MM.1S (cell line): ENCODE data around the gene NPIPB9.
"Not testable (repeated sequence)": the region's sequence is repeated elsewhere in the genome, so short reads cannot be mapped to it uniquely, and the experiment has no call there.

Experiments
- DNase-seq: peaks from one replicate; pipeline ENCODE4 v3.0.0-alpha.2; 2015
- H2AFZ ChIP-seq: fragments of 300-600 bp; sonication (generic); 2 replicates; pipeline ENCODE4 v1.6.0; 2016; ENCODE audit warnings: antibody characterized with exemption, low read length
- H3F3A ChIP-seq: fragments of 300-600 bp; sonication (generic); 2 replicates; pipeline ENCODE4 v1.6.1; 2016; ENCODE audit warnings: mild to moderate bottlenecking, antibody characterized with exemption, low read length, moderate library complexity, mixed read lengths; ENCODE audit not compliant: insufficient read depth
- H3K27ac ChIP-seq: fragments of 300-600 bp; sonication (generic); 2 replicates; pipeline ENCODE4 v1.5.1; 2016; ENCODE audit warnings: mild to moderate bottlenecking, low read length
- H3K27me3 ChIP-seq: fragments of 300-600 bp; sonication (generic); replicated peaks from 2 replicates; pipeline ENCODE4 v1.6.0; 2016; ENCODE audit warnings: low read length; ENCODE audit not compliant: insufficient read depth
- H3K36me3 ChIP-seq: fragments of 300-600 bp; sonication (generic); replicated peaks from 2 replicates; pipeline ENCODE4 v1.6.1; 2016; ENCODE audit warnings: mild to moderate bottlenecking, low read length, mixed read lengths; ENCODE audit not compliant: insufficient read depth
- H3K4me1 ChIP-seq: fragments of 300-600 bp; sonication (generic); 2 replicates; pipeline ENCODE4 v1.6.1; 2016; ENCODE audit warnings: low read length, mixed read lengths
- H3K4me2 ChIP-seq: fragments of 300-600 bp; sonication (generic); 2 replicates; pipeline ENCODE4 v1.6.0; 2016; ENCODE audit warnings: low read depth, low read length
- H3K4me3 ChIP-seq: fragments of 300-600 bp; sonication (generic); 2 replicates; pipeline ENCODE4 v1.5.1; 2016; ENCODE audit warnings: low read length, mixed read lengths
- H3K79me2 ChIP-seq: fragments of 300-600 bp; sonication (generic); 2 replicates; pipeline ENCODE4 v1.6.1; 2016; ENCODE audit warnings: mixed run types, low read length, mixed read lengths
- H3K9ac ChIP-seq: fragments of 300-600 bp; sonication (generic); 2 replicates; pipeline ENCODE4 v1.6.1; 2016; ENCODE audit warnings: low read length, mixed read lengths
- H3K9me2 ChIP-seq: fragments of 300-600 bp; sonication (generic); replicated peaks from 2 replicates; pipeline ENCODE4 v1.6.1; 2016; ENCODE audit warnings: mild to moderate bottlenecking, low read length, mixed read lengths; ENCODE audit not compliant: insufficient read depth
- H3K9me3 ChIP-seq: fragments of 300-600 bp; sonication (generic); replicated peaks from 2 replicates; pipeline ENCODE4 v1.6.1; 2016; ENCODE audit warnings: mild to moderate bottlenecking, low read length, mixed read lengths; ENCODE audit not compliant: insufficient read depth
- H4K20me1 ChIP-seq: fragments of 300-600 bp; sonication (generic); 2 replicates; pipeline ENCODE4 v1.6.1; 2016; ENCODE audit warnings: mild to moderate bottlenecking, low read length, moderate library complexity, mixed read lengths; ENCODE audit not compliant: insufficient read depth

Gene NPIPB9

DNA sequence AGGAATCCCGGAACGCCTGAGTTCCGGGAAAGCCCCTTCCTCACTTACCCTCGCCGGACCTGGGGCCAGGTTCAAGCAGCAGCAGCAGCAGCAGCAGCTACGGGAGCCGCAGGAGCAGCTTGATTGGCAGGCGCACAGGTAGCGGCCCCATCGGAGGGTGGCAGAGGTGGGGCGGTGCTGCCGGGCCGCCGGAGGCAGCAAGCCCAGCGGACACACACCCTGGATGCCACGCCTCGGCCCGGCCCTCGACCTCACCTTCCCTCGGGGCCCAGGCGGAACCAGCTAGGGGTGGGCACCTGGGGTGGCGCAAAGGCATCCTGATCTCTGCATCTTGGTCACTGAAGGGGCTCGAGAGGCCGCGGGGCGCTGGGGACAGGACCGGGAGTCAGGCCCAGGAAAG is 11.0 kb upstream of the NPIPB9 start:
- not testable (repeated sequence) for H3K27ac ChIP-seq, H3F3A ChIP-seq, H3K4me1 ChIP-seq, H3K27me3 ChIP-seq, H3K9ac ChIP-seq, H3K9me3 ChIP-seq, H3K79me2 ChIP-seq, DNase-seq, H3K4me3 ChIP-seq, H2AFZ ChIP-seq, H3K4me2 ChIP-seq, H4K20me1 ChIP-seq, H3K36me3 ChIP-seq, H3K9me2 ChIP-seq

GRCh38 chr16:28741295-28741694 is 10.3 kb upstream of the NPIPB9 start:
- H3K4me3 ChIP-seq, H3K9ac ChIP-seq, H3K27ac ChIP-seq, H3K79me2 ChIP-seq, DNase-seq, H3F3A ChIP-seq, H3K4me2 ChIP-seq, H4K20me1 ChIP-seq, H3K36me3 ChIP-seq, H3K9me2 ChIP-seq, H3K4me1 ChIP-seq, H2AFZ ChIP-seq, H3K9me3 ChIP-seq, H3K27me3 ChIP-seq: not testable (repeated sequence)

DNA sequence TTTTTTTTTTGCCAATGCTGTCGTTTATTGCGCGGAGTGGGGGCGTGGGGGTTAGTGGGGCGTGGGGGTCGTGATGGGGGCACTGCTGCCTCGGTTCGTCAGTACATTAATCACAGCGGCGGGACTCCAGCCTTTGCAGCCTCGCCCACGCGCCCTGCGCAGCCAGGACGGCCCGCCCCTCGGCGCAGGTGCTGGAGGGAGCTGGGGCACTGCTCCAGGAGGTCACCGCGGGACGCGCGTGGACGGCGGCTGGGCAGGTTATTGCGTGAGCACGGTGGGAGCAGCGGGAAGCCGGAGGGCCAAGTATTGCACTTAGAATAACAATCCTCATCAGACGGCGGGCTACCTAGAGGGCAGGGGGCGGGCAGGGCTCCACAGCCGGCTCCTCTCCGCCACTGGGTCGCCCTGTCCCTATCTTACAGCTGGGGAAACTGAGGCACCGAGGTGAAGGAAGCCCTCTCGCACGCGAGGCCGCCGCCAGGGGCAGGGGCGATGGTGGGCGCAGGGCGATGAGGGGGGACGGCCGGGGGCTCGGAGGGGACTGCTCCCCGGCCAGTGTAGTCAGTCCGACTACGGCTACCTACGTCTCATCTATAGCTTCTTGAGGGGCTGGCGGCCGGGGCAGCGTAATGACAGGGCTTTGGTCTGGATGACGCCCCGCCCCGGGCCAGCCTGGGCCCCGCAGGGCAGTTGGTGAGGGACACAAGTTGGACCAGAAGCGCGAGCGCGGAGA is 4.8 kb upstream of the NPIPB9 start:
- H2AFZ ChIP-seq, H3K4me3 ChIP-seq, H3K9me3 ChIP-seq, H4K20me1 ChIP-seq, H3K9me2 ChIP-seq, H3F3A ChIP-seq, H3K4me1 ChIP-seq, H3K27ac ChIP-seq, H3K36me3 ChIP-seq, DNase-seq, H3K79me2 ChIP-seq, H3K9ac ChIP-seq, H3K4me2 ChIP-seq, H3K27me3 ChIP-seq: not testable (repeated sequence)

DNA sequence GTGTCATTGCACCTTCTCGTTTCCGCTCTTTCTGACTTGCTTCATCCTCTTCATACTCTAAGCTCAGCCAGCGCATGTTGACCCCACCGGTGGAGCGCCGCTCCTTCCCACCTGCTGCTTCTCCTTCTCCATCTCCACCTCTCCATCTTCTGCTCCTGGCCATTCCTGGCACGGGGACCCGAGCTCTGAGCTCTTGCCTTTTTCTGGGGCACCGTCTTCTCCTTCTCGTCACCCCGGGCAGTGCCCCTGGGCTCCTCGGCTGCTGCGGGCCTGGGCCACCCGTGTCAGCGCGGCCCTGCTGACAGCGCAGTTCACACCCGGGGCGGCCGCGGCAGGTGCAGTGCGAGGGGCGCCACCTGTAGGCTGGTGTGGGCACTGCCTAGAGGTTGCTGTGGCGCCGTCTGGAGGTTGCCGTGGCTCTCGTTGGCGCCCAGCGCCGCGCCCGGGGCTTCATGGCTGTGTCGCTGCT is 1.6 kb upstream of the NPIPB9 start:
- not testable (repeated sequence) for H3K9ac ChIP-seq, H3F3A ChIP-seq, H3K27me3 ChIP-seq, H2AFZ ChIP-seq, H3K4me1 ChIP-seq, H3K9me3 ChIP-seq, H3K79me2 ChIP-seq, H3K9me2 ChIP-seq, DNase-seq, H3K4me2 ChIP-seq, H3K36me3 ChIP-seq, H3K4me3 ChIP-seq, H4K20me1 ChIP-seq, H3K27ac ChIP-seq

DNA sequence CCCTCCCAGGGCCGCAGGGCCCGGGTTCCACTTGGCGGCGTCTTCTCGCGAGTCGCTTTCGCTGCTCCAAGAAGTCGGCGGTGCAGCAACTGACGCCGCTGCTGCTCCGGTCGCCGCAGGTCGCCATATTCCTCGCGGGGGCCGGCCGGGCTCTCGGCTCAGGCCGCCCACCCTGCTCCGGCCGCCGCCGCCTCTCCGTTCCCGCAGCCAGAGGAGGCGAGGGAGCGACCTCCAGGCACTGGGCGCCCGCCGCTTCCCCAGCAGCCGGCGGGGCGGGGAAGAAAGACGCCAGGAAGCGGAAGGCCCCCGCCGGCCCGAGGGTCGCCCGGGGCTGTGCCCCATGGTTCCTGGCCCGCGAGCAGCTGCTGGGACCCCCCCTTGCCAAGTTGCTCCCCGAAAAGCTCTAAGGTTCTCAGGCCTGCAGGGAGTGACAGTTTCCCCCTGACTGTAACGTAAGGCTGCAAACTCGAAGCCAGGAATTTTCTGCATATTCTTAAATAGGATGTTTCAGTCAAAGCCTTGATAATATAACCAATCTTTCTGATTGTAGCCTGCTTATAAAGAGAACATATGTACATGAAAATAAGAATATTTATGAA is 1.0 kb upstream of the NPIPB9 start:
- H3F3A ChIP-seq, H3K79me2 ChIP-seq, H3K4me1 ChIP-seq, H4K20me1 ChIP-seq, H3K27ac ChIP-seq, H3K9me2 ChIP-seq, DNase-seq, H3K4me3 ChIP-seq, H3K4me2 ChIP-seq, H3K27me3 ChIP-seq, H3K9ac ChIP-seq, H3K36me3 ChIP-seq, H3K9me3 ChIP-seq, H2AFZ ChIP-seq: not testable (repeated sequence)

GRCh38 chr16:28781697-28782096 is 30.1 kb downstream of the NPIPB9 start:
- not testable (repeated sequence) for DNase-seq, H4K20me1 ChIP-seq, H3K9me2 ChIP-seq, H3K4me3 ChIP-seq, H3K27me3 ChIP-seq, H3K79me2 ChIP-seq, H3K4me2 ChIP-seq, H3F3A ChIP-seq, H2AFZ ChIP-seq, H3K4me1 ChIP-seq, H3K27ac ChIP-seq, H3K9me3 ChIP-seq, H3K9ac ChIP-seq, H3K36me3 ChIP-seq

DNA sequence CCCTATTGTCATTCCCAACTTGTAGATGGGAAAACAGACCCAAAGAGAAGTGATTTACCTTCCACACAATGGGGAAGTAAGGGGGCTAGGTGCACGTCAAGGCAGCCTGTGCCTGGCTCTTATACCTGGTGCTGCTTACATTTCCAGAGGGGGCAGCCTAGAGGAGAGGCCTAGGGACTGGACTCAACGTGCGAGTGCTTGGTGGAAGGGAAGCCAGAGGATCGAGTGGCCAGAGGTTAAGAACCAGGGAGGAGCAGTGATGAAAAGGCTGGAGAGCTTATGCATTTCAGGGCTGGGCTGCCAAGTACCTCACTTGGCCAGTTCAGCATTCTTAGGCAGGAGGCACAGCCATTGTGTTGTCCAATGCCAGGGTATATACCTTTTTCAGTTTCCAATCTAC is 30.8 kb downstream of the NPIPB9 start:
- H3K4me2 ChIP-seq, H3K9ac ChIP-seq, H3K4me1 ChIP-seq, DNase-seq, H3K79me2 ChIP-seq, H3F3A ChIP-seq, H4K20me1 ChIP-seq, H3K27ac ChIP-seq, H3K4me3 ChIP-seq, H3K27me3 ChIP-seq, H3K9me3 ChIP-seq, H2AFZ ChIP-seq, H3K9me2 ChIP-seq, H3K36me3 ChIP-seq: not testable (repeated sequence)
